GM19025 (cell line): ENCODE measurements around the gene RIPK3.

Experiments
- ATAC-seq: cut with Tn5 transposase; IDR thresholded peaks from one replicate; pipeline ENCODE4 v1.9.1; 2021; ENCODE audit warnings: mild to moderate bottlenecking, low read depth, moderate library complexity; ENCODE audit not compliant: unreplicated experiment

RIPK3 gene

GRCh38 chr14:24308342-24309124 is 31.3 kb downstream of the RIPK3 start:
- ATAC-seq: no peak

GRCh38 chr14:24307575-24308341 is 32.0 kb downstream of the RIPK3 start, which contains the start of gene CIDEB:
Gene CIDEB (minus strand): TSS chr14:24307977. CDS start chr14:24307858, 119 bp downstream.
- ATAC-seq: no peak

GRCh38 chr14:24307156-24307574 is 32.6 kb downstream of the RIPK3 start:
- ATAC-seq: no peak

GRCh38 chr14:24304019-24304387 is 35.8 kb downstream of the RIPK3 start:
- ATAC-seq: no peak

- no peak for ATAC-seq
Observed at GRCh38 chr14:24300326-24300980, 39.3 kb downstream of the RIPK3 start.

- ATAC-seq: peak; percentile 61
Observed at GRCh38 chr14:24299255-24300191, 40.3 kb downstream of the RIPK3 start, which contains the start of the genes DHRS1 and NOP9. Gene DHRS1 (minus strand): TSS chr14:24299780. CDS start chr14:24299106, 674 bp downstream. Gene NOP9 (plus strand): TSS chr14:24299850. CDS start chr14:24299955, 105 bp downstream.

- no peak for ATAC-seq
Observed at GRCh38 chr14:24298892-24299254, 40.9 kb downstream of the RIPK3 start.

- peak; percentile 10 for ATAC-seq
Observed at GRCh38 chr14:24297190-24297964, 42.4 kb downstream of the RIPK3 start.

- ATAC-seq: peak; percentile 60
Observed at GRCh38 chr14:24296341-24297157, 43.2 kb downstream of the RIPK3 start.

- no peak for ATAC-seq
Observed at GRCh38 chr14:24293525-24293924, 46.3 kb downstream of the RIPK3 start.

GRCh38 chr14:24292118-24292807 is 47.5 kb downstream of the RIPK3 start:
- no peak for ATAC-seq

GRCh38 chr14:24291446-24292117 is 48.2 kb downstream of the RIPK3 start:
- no peak for ATAC-seq

- no peak for ATAC-seq
Observed at GRCh38 chr14:24290746-24291145, 49.0 kb downstream of the RIPK3 start.

- ATAC-seq: peak; percentile 88
Observed at GRCh38 chr14:24289649-24290280, 50.0 kb downstream of the RIPK3 start.

GRCh38 chr14:24286996-24287395 is 52.8 kb downstream of the RIPK3 start:
- ATAC-seq: no peak
